Measurements from ENCODE around the gene EXTL1.
"Not testable (repeated sequence)": the region's sequence is repeated elsewhere in the genome, so short reads cannot be mapped to it uniquely, and the experiment has no call there.

The EXTL1 gene

GRCh38 chr1:26021647-26022403 lies at the start of gene EXTL1:
EXTL1 (plus strand) TSS chr1:26021775; CDS start chr1:26022647, 872 bp downstream.
- no peak for DNase-seq (ENCODE audit: low read depth)

GRCh38 chr1:25971811-25972180 lies 49.8 kb upstream of the EXTL1 start:
- DNase-seq (ENCODE audit: low read depth) = no peak

GRCh38 chr1:25973610-25974321 lies 47.8 kb upstream of the EXTL1 start:
- no peak for DNase-seq (ENCODE audit: low read depth)

GRCh38 chr1:25977801-25978200 lies 43.8 kb upstream of the EXTL1 start:
- DNase-seq (ENCODE audit: low read depth) = no peak

GRCh38 chr1:25978403-25978802 lies 43.2 kb upstream of the EXTL1 start:
- DNase-seq (ENCODE audit: low read depth) = no peak

GRCh38 chr1:25979210-25979609 lies 42.4 kb upstream of the EXTL1 start:
- no peak for DNase-seq (ENCODE audit: low read depth)

GRCh38 chr1:25985171-25985570 lies 36.4 kb upstream of the EXTL1 start:
- no peak for DNase-seq (ENCODE audit: low read depth)

- no peak for DNase-seq (ENCODE audit: low read depth)
Observed at GRCh38 chr1:25985670-25986069, 35.9 kb upstream of the EXTL1 start.

GRCh38 chr1:25986773-25987172 lies 34.8 kb upstream of the EXTL1 start:
- DNase-seq (ENCODE audit: low read depth) = not testable (repeated sequence)

- DNase-seq (ENCODE audit: low read depth) = no peak
Observed at GRCh38 chr1:25987951-25988350, 33.6 kb upstream of the EXTL1 start.

- no peak for DNase-seq (ENCODE audit: low read depth)
Observed at GRCh38 chr1:25989440-25990234, 31.9 kb upstream of the EXTL1 start.

GRCh38 chr1:25990251-25990650 lies 31.3 kb upstream of the EXTL1 start:
- DNase-seq (ENCODE audit: low read depth) = no peak

- DNase-seq (ENCODE audit: low read depth) = no peak
Observed at GRCh38 chr1:25990702-25991395, 30.7 kb upstream of the EXTL1 start.

- no peak for DNase-seq (ENCODE audit: low read depth)
Observed at GRCh38 chr1:25991937-25992688, 29.5 kb upstream of the EXTL1 start.

- DNase-seq (ENCODE audit: low read depth) = no peak
Observed at GRCh38 chr1:25992689-25993171, 28.8 kb upstream of the EXTL1 start.

GRCh38 chr1:25993197-25993951 lies 28.2 kb upstream of the EXTL1 start:
- no peak for DNase-seq (ENCODE audit: low read depth)

- DNase-seq (ENCODE audit: low read depth) = no peak
Observed at GRCh38 chr1:25994402-25995150, 27.0 kb upstream of the EXTL1 start.

- peak; percentile 36 for DNase-seq (ENCODE audit: low read depth)
Observed at GRCh38 chr1:25996966-25997827, 24.4 kb upstream of the EXTL1 start.
